Inflammatory macrophage treated with lipopolysaccharide for 4 hours (primary cell): ENCODE results near the gene BMPR1A.

Experiments
- DNase-seq: peaks from one replicate; pipeline ENCODE4 v3.0.0-alpha.2; 2020

The BMPR1A gene

GRCh38 chr10:86958901-86959736 is 202.7 kb downstream of the BMPR1A start:
- DNase-seq = no peak

- DNase-seq = no peak
Measured at GRCh38 chr10:86959737-86960002, 203.3 kb downstream of the BMPR1A start.

- DNase-seq = peak; percentile 55
Measured at GRCh38 chr10:86960003-86960862, 203.8 kb downstream of the BMPR1A start.

GRCh38 chr10:86960863-86961434 is 204.5 kb downstream of the BMPR1A start:
- no peak for DNase-seq

- DNase-seq = no peak
Measured at GRCh38 chr10:86961481-86962091, 205.2 kb downstream of the BMPR1A start.

GRCh38 chr10:86962136-86962980 is 205.9 kb downstream of the BMPR1A start:
- DNase-seq = no peak

- DNase-seq = no peak
Measured at GRCh38 chr10:86962981-86963310, 206.5 kb downstream of the BMPR1A start.

- no peak for DNase-seq
Measured at GRCh38 chr10:86963341-86963919, 207.0 kb downstream of the BMPR1A start.

GRCh38 chr10:86964061-86964846 is 207.8 kb downstream of the BMPR1A start:
- no peak for DNase-seq

GRCh38 chr10:86964847-86965190 is 208.4 kb downstream of the BMPR1A start:
- no peak for DNase-seq

- no peak for DNase-seq
Measured at GRCh38 chr10:86965986-86966654, 209.7 kb downstream of the BMPR1A start.

GRCh38 chr10:86967481-86967941 is 211.1 kb downstream of the BMPR1A start:
- no peak for DNase-seq

GRCh38 chr10:86968271-86968993 is 212.0 kb downstream of the BMPR1A start, which contains the start of gene ADIRF:
Gene ADIRF (plus strand): TSS chr10:86968482. CDS start chr10:86968545, 63 bp downstream.
- DNase-seq = no peak

GRCh38 chr10:86968994-86969355 is 212.6 kb downstream of the BMPR1A start:
- DNase-seq = no peak

- no peak for DNase-seq
Measured at GRCh38 chr10:86969421-86970041, 213.1 kb downstream of the BMPR1A start.

- no peak for DNase-seq
Measured at GRCh38 chr10:86970162-86970981, 214.0 kb downstream of the BMPR1A start.

- no peak for DNase-seq
Measured at GRCh38 chr10:86970982-86971231, 214.5 kb downstream of the BMPR1A start.

GRCh38 chr10:86971232-86971991 is 215.0 kb downstream of the BMPR1A start:
- DNase-seq = peak; percentile 88
